ENCODE results near the gene SEC14L1.
A peak's percentile ranks its signal among the peaks of the same experiment; 100 is the strongest.

The SEC14L1 gene

DNA sequence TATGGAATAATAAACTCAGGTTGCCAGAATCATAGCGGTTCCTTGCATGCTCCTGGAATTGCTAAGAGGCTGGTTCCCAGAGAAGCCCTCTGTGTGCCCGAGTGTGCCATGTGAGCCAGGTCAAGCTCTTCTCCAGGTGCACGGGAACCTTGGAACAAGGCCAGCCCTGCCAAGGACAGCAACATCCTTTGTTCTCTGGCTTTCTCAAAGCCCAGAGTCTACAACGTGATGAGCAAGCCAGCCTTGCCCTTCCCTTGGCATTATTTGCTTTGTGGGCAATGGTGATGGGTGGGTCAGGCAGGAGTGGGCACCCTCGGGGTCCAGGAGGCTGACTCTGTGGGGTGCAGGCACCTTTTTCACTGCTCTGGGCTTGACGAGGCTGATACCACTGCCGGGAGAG, 14.2 kb upstream of the SEC14L1 start:
- DNase-seq (ENCODE audit: low read depth), result no peak
- TF ChIP-seq, protein P1, sequence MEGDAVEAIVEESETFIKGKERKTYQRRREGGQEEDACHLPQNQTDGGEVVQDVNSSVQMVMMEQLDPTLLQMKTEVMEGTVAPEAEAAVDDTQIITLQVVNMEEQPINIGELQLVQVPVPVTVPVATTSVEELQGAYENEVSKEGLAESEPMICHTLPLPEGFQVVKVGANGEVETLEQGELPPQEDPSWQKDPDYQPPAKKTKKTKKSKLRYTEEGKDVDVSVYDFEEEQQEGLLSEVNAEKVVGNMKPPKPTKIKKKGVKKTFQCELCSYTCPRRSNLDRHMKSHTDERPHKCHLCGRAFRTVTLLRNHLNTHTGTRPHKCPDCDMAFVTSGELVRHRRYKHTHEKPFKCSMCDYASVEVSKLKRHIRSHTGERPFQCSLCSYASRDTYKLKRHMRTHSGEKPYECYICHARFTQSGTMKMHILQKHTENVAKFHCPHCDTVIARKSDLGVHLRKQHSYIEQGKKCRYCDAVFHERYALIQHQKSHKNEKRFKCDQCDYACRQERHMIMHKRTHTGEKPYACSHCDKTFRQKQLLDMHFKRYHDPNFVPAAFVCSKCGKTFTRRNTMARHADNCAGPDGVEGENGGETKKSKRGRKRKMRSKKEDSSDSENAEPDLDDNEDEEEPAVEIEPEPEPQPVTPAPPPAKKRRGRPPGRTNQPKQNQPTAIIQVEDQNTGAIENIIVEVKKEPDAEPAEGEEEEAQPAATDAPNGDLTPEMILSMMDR (IDR thresholded peaks at IDR 0.05; ENCODE audit: low read length, missing control alignments), result no peak

DNA sequence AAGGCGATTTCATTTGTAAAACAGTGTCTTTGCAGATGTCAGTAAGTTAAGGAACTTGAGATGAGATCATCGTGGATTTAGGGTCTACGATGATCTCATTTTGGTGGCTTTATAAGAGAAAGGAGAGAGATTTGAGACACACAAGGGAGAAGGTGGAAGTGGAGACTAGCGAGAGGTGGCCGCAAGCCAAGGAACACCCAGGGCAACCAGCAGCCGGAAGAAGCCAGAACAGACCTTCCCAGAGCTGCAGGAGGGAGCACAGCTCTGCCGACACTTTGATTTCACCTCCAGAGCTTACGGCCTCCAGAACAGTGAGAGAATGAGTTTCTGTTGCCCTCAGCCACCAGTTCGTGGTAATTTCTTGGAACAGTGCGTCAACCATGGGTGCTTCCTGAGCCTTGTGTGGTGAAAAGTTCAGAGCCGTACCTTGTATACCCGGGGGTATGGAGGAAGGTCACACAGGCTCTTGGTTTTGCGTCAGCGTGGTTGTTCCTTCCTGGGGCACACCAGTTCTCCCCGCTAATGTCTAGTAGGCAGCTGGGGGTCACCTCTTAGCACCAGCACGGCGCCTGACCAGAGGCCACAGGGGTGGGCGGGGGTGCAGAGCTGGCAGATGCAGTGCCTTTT, 12.9 kb upstream of the SEC14L1 start:
- H3K4me3 ChIP-seq (replicated peaks; ENCODE audit: low read depth, low read length), result no peak overlapping the region
- DNase-seq (ENCODE audit: low read depth), result no peak
- TF ChIP-seq, protein P1 (IDR thresholded peaks at IDR 0.05; ENCODE audit: low read length, missing control alignments), result no peak

More for the DNA sequence above, 14.2 kb upstream of the SEC14L1 start:
- H3K4me3 ChIP-seq (replicated peaks; ENCODE audit: low read depth, low read length), result no peak overlapping the region

DNA sequence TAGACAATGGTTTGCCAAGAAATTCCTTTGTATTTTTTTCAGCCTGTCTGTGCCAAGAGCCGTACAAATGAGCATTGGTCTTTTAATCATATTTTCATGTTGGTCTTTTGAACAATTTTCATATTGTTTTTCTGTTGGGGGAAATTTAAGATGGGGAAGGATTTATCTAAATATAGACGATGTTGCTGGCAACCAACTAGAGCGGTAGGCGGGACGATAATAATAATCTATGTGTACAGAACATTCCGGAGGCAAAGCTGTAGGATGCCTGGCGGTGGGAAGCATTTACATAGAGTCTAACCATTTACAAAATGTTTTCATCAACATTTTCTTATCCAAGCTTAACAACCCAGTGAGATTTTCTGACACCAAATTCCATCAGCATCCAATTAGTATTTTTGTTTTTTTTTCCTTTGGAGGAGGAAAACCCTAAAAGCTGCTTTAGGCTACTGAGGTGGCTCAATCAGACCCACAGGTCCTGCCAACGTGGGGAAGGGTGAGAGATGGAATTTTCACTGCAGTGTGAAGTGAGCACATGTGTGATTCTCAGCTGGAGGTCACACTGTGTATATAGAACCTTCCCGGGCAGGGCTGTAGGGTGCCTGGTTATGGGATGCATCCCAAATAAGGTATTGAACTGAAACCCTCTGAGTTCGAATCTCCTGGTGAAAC, 11.7 kb upstream of the SEC14L1 start:
- DNase-seq (ENCODE audit: low read depth), result peak; percentile 76
- H3K4me3 ChIP-seq (replicated peaks; ENCODE audit: low read depth, low read length), result no peak overlapping the region
- TF ChIP-seq, protein P1 (IDR thresholded peaks at IDR 0.05; ENCODE audit: low read length, missing control alignments), result no peak

DNA sequence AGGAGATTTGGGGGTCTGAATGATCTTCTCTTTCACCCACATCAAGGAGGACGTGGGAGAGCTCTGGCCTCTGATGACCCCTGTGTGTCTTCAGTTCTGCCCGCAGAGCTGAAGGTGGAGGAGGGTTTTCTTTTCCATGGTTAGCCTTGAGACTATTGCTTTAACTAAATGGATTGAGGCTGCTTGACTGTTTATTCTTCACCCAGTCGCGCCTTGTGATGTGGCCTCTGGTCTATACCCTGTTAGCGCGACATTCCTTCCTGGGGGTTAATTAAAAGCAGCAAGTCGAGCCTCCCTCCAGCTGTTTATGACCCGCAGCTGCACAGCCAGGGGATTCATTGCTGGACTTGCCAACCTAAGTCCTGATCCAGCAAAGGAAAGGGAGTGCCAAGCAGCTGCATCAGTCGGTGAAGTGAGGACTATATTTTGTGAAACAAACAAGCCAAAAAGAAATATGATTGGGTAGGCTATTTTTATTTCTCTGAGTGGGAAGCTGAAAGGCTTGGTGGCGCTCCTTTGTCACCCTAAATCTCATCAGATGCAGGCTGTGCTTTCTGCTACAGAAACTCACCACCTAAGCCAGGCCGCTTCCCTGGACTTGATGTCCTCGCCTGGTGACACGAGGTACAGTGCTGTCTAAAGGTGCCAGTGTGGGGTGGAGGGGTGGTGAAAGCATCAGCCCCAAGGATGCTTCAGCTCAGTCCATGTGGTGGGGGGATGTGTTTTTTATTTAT, 11.0 kb upstream of the SEC14L1 start:
- TF ChIP-seq, protein P1 (IDR thresholded peaks at IDR 0.05; ENCODE audit: low read length, missing control alignments), result no peak
- no peak overlapping the region for H3K4me3 ChIP-seq (replicated peaks; ENCODE audit: low read depth, low read length)
- DNase-seq (ENCODE audit: low read depth), result no peak

DNA sequence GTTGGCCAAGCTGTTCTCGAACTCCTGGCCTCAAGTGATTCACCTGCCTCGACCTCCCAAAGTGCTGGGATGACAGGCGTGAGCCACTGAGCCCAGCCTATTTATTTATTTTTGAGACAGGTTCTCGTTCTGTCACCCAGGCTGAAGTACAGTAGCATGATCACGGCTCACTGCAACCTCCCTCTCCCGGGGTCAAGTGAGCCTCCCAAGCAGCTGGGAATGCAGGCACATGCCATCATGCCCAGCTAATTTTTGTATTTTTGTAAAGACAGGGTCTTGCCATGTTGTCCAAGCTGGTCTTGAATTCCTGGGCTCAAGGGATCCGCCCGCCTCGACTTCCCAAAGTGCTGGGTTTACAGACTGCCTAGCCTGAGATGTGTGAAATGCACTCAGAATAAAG, 10.2 kb upstream of the SEC14L1 start:
- no peak for DNase-seq (ENCODE audit: low read depth)
- H3K4me3 ChIP-seq (replicated peaks; ENCODE audit: low read depth, low read length), result no peak overlapping the region

DNA sequence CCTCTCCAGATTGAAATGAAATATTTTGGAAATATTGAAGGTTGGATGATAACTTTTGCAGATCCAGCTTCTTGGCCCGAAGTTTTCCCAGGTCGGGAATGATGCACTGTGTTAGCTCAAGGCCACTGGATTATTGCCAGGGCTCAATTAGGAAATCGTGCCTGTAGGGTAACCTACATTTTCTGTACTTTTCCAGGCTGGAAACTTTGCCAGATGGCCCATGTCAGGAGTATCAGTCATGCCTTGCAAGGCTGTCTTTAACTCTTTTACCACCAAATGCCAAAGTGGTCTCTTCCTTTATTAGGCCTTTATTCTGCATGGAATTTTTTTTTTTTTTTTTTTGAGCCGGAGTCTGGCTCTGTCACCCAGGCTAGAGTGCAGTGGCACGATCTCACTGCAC, 8.9 kb upstream of the SEC14L1 start:
- TF ChIP-seq, protein P1 (IDR thresholded peaks at IDR 0.05; ENCODE audit: low read length, missing control alignments), result no peak
- peak; percentile 93 for DNase-seq (ENCODE audit: low read depth)
- H3K4me3 ChIP-seq (replicated peaks; ENCODE audit: low read depth, low read length), result no peak overlapping the region

More for the DNA sequence above, 10.2 kb upstream of the SEC14L1 start:
- TF ChIP-seq, protein P1 (IDR thresholded peaks at IDR 0.05; ENCODE audit: low read length, missing control alignments), result no peak

Data from fibroblast of pulmonary artery (primary cell).